OCI-M1 (cell line): ENCODE measurements around the gene SEMA7A.
A peak's percentile ranks its signal among the peaks of the same experiment; 100 is the strongest.
"Not testable (repeated sequence)": the region's sequence is repeated elsewhere in the genome, so short reads cannot be mapped to it uniquely, and the experiment has no call there.

Source experiments
- DNase-seq: peaks from one replicate; lab custom pipeline; 2025; lab: John Stamatoyannopoulos, UW

The SEMA7A gene

GRCh38 chr15:74373056-74373650, 60.6 kb downstream of the SEMA7A start:
- DNase-seq, result no peak

- DNase-seq, result no peak
These were observed 63.3 kb downstream of the SEMA7A start for GRCh38 chr15:74370471-74370870.

GRCh38 chr15:74369756-74370155, 64.0 kb downstream of the SEMA7A start:
- DNase-seq, result no peak

- DNase-seq, result peak; percentile 52
These were observed 64.5 kb downstream of the SEMA7A start for GRCh38 chr15:74369084-74369745.

GRCh38 chr15:74368121-74368520, 65.6 kb downstream of the SEMA7A start:
- DNase-seq, result no peak

GRCh38 chr15:74367296-74367854, 66.4 kb downstream of the SEMA7A start, which contains the start of gene CYP11A1:
Gene CYP11A1 (minus strand): TSS chr15:74367646. CDS start chr15:74367585, 61 bp downstream.
- DNase-seq, result no peak

GRCh38 chr15:74365598-74366445, 67.9 kb downstream of the SEMA7A start:
- DNase-seq, result no peak

- DNase-seq, result no peak
These were observed 68.7 kb downstream of the SEMA7A start for GRCh38 chr15:74364936-74365597.

GRCh38 chr15:74362482-74362881, 71.3 kb downstream of the SEMA7A start:
- no peak for DNase-seq

- not testable (repeated sequence) for DNase-seq
These were observed 72.9 kb downstream of the SEMA7A start for GRCh38 chr15:74360855-74361254.

- not testable (repeated sequence) for DNase-seq
These were observed 74.4 kb downstream of the SEMA7A start for GRCh38 chr15:74359376-74359775.
